SK-N-SH (cell line): ENCODE measurements around the gene EDA. TPM values are rescaled to one million over a fixed set of nuclear protein-coding genes. Genes with fewer than 3 reads are reported as not detected.

Experiments used
- CTCF ChIA-PET: fragments of 300-600, 350-600 bp; formaldehyde crosslinking; extraction: SDS; loops from one replicate; lab custom pipeline; 2021; lab: Yijun Ruan, JAX
- POLR2A ChIA-PET: fragments of 350-600 bp; sonication (Branson Sonifier 250); formaldehyde crosslinking; extraction: SDS; loops from one replicate; lab custom pipeline; 2020; ENCODE audit warnings: antibody characterized with exemption, inconsistent platforms; lab: Yijun Ruan, JAX
- DNase-seq: peaks from one replicate; pipeline ENCODE4 v3.0.0; 2012
- H2AFZ ChIP-seq: fragments of 200-600 bp; sonication (generic); 2 replicates; pipeline ENCODE4 v1.8.1; 2016; ENCODE audit warnings: antibody characterized with exemption, mild to moderate bottlenecking, low read depth
- H3F3A ChIP-seq: fragments of 200-600 bp; sonication (generic); replicated peaks from 2 replicates; pipeline ENCODE3; 2016; ENCODE audit warnings: antibody characterized with exemption, mild to moderate bottlenecking; ENCODE audit not compliant: insufficient read depth
- H3K27ac ChIP-seq, 2 experiments: fragments of 200-500 bp in 1 of 2; fragments of 200-600 bp in 1 of 2; sonication (Bioruptor generic) in 1 of 2; sonication (generic), shearing (Covaris generic) in 1 of 2; 2 replicates each; pipeline versions ENCODE4 v1.5.1 to v1.6.1; 2014 to 2016; ENCODE audit warnings: low read depth in 2 of 2, inconsistent platforms in 1 of 2, low read length in 1 of 2, mild to moderate bottlenecking in 1 of 2, mixed read lengths in 1 of 2
- H3K27me3 ChIP-seq: fragments of 200-600 bp; sonication (generic), shearing (Covaris generic); 2 replicates; pipeline ENCODE4 v1.6.1; 2016; ENCODE audit warnings: mixed run types; ENCODE audit not compliant: insufficient read depth
- H3K36me3 ChIP-seq, 2 experiments: fragments of 200-500 bp in 1 of 2; fragments of 200-600 bp in 1 of 2; sonication (Bioruptor generic) in 1 of 2; sonication (generic) in 1 of 2; replicated peaks in 1 of 2; 2 replicates each; pipeline versions ENCODE3 to v1.5.1; 2014 to 2016; ENCODE audit warnings: low read length in 1 of 2, mild to moderate bottlenecking in 1 of 2; ENCODE audit not compliant: insufficient read depth in 2 of 2, control insufficient read depth in 1 of 2
- H3K4me1 ChIP-seq, 2 experiments: fragments of 200-500 bp in 1 of 2; fragments of 200-600 bp in 1 of 2; sonication (Bioruptor generic) in 1 of 2; sonication (generic), shearing (Covaris generic) in 1 of 2; 2 replicates each; pipeline versions ENCODE4 v1.5.1 to v1.6.1; 2014 to 2016; ENCODE audit warnings: low read depth in 1 of 2, low read length in 1 of 2, mixed run types in 1 of 2; ENCODE audit not compliant: insufficient read depth in 2 of 2, control insufficient read depth in 1 of 2
- H3K4me2 ChIP-seq: fragments of 200-600 bp; sonication (generic), shearing (Covaris generic); 2 replicates; pipeline ENCODE4 v1.6.1; 2017; ENCODE audit warnings: mixed run types
- H3K4me3 ChIP-seq, 2 experiments: fragments of 200-500 bp in 1 of 2; fragments of 200-600 bp in 1 of 2; sonication (Bioruptor generic) in 1 of 2; sonication (generic), shearing (Covaris generic) in 1 of 2; 2 replicates each; pipeline versions ENCODE4 v1.5.1 to v1.8.1; 2014 to 2016; ENCODE audit warnings: low read depth in 2 of 2, inconsistent platforms in 1 of 2, low read length in 1 of 2, mild to moderate bottlenecking in 1 of 2, mixed read lengths in 1 of 2, moderate library complexity in 1 of 2
- H3K79me2 ChIP-seq: fragments of 200-600 bp; sonication (generic); 2 replicates; pipeline ENCODE4 v1.8.1; 2017; ENCODE audit warnings: mild to moderate bottlenecking; ENCODE audit not compliant: insufficient read depth
- H3K9ac ChIP-seq: fragments of 200-600 bp; sonication (generic); 2 replicates; pipeline ENCODE4 v1.6.1; 2017; ENCODE audit warnings: mixed run types
- H3K9me2 ChIP-seq: fragments of 200-600 bp; sonication (generic); 2 replicates; pipeline ENCODE4 v1.6.1; 2017; ENCODE audit warnings: mixed run types
- H3K9me3 ChIP-seq: fragments of 200-600 bp; sonication (generic); 2 replicates; pipeline ENCODE4 v1.6.1; 2017; ENCODE audit warnings: mixed run types, mild to moderate bottlenecking, moderate library complexity
- H4K20me1 ChIP-seq: fragments of 200-600 bp; sonication (generic); 2 replicates; pipeline ENCODE4 v1.6.1; 2017; ENCODE audit warnings: mild to moderate bottlenecking, mixed run types; ENCODE audit not compliant: insufficient read depth
- ELF1 ChIP-seq: IDR thresholded peaks from 2 replicates; pipeline ENCODE4 v1.4.0; 2012
- EZH2phosphoT487 ChIP-seq: fragments of 200-600 bp; sonication (generic); IDR thresholded peaks from 2 replicates; pipeline ENCODE4 v1.6.1; 2017; ENCODE audit warnings: low read depth, mixed run types, mild to moderate bottlenecking, antibody characterized with exemption, moderate library complexity, borderline replicate concordance
- FOXM1 ChIP-seq: IDR thresholded peaks from 2 replicates; pipeline ENCODE4 v1.4.0; 2012; ENCODE audit warnings: low read depth, mild to moderate bottlenecking
- GABPA ChIP-seq: IDR thresholded peaks from 2 replicates; pipeline ENCODE4 v1.4.0; 2012; ENCODE audit warnings: low read depth, mild to moderate bottlenecking
- MEF2A ChIP-seq: IDR thresholded peaks from 2 replicates; pipeline ENCODE4 v1.4.0; 2012; ENCODE audit warnings: low read depth, borderline replicate concordance
- NFIC ChIP-seq: IDR thresholded peaks from 2 replicates; pipeline ENCODE4 v1.4.0; 2012; ENCODE audit warnings: borderline replicate concordance
- NRF1 ChIP-seq: IDR thresholded peaks from 2 replicates; pipeline ENCODE4 v1.6.1; 2012; ENCODE audit warnings: low read depth, mild to moderate bottlenecking, low read length
- RCOR1 ChIP-seq: fragments of 150-350 bp; IDR thresholded peaks from 2 replicates; pipeline ENCODE4 v1.6.1; 2017; ENCODE audit warnings: antibody characterized with exemption, low read length
- SIN3A ChIP-seq: IDR thresholded peaks from 2 replicates; pipeline ENCODE4 v1.6.1; 2012; ENCODE audit warnings: low read depth, mild to moderate bottlenecking, low read length, moderate library complexity, borderline replicate concordance
- ZBTB33 ChIP-seq: IDR thresholded peaks from 2 replicates; pipeline ENCODE4 v1.4.0; 2012; ENCODE audit warnings: low read depth, borderline replicate concordance
- WGBS: methylation state at CpG from one replicate; pipeline ENCODE4 v1.1.6; 2017; ENCODE audit warnings: low lambda C conversion rate; 5-methylcytosine and 5-hydroxymethylcytosine counted together
- polyA plus RNA-seq, 3 experiments: library from polyadenylated mRNA; depleted of rRNA; stranded (reverse); fragments of >200 nt; gene quantifications; 2 replicates each; pipeline ENCODE4 v1.2.3, GENCODE V29; 2012
- TF ChIP-seq, protein P1 (sequence below): fragments of 200-600 bp; sonication (generic); IDR thresholded peaks from 2 replicates; pipeline ENCODE4 v1.6.1; 2017; ENCODE audit warnings: antibody characterized with exemption, mild to moderate bottlenecking, moderate library complexity
- TF ChIP-seq, protein P2 (sequence below): IDR thresholded peaks from 2 replicates; pipeline ENCODE4; 2012

EDA gene
- polyA plus RNA-seq, 1 of the 3 experiments (the other 2 are of a cell fraction), result 0.02 TPM

- Histone ChIP-seq H3K4me3 (no peak overlapping the region), H3K9me3 (no peaks in the 10 kb centered on the region), H3K9me2 (no peaks in the 10 kb centered on the region), H3K4me2 (no peak overlapping the region), H3K4me1 (no peaks in the 10 kb centered on the region), H3F3A (no peaks in the 10 kb centered on the region), H3K27me3 (no peaks in the 10 kb centered on the region; the same call in 1 of the 2 replicates), H4K20me1 (no peaks in the 10 kb centered on the region), H3K27ac (no peak overlapping the region), H3K36me3 (no peaks in the 10 kb centered on the region), H3K79me2 (no peaks in the 10 kb centered on the region), H2AFZ (no peak overlapping the region), H3K9ac (no peak overlapping the region)
- POLR2A ChIA-PET, result no interaction called here
- no peak for DNase-seq
- WGBS, result 35% methylated on average over 1 of the region's 1 CpG
- no peak for TF ChIP-seq RCOR1
- no peak for TF ChIP-seq MEF2A
- TF ChIP-seq ELF1, result no peak
- no peak for TF ChIP-seq ZBTB33
- TF ChIP-seq GABPA, result no peak
- TF ChIP-seq, protein P1, sequence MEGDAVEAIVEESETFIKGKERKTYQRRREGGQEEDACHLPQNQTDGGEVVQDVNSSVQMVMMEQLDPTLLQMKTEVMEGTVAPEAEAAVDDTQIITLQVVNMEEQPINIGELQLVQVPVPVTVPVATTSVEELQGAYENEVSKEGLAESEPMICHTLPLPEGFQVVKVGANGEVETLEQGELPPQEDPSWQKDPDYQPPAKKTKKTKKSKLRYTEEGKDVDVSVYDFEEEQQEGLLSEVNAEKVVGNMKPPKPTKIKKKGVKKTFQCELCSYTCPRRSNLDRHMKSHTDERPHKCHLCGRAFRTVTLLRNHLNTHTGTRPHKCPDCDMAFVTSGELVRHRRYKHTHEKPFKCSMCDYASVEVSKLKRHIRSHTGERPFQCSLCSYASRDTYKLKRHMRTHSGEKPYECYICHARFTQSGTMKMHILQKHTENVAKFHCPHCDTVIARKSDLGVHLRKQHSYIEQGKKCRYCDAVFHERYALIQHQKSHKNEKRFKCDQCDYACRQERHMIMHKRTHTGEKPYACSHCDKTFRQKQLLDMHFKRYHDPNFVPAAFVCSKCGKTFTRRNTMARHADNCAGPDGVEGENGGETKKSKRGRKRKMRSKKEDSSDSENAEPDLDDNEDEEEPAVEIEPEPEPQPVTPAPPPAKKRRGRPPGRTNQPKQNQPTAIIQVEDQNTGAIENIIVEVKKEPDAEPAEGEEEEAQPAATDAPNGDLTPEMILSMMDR, result no peak
- TF ChIP-seq FOXM1, result no peak
- no peak for TF ChIP-seq SIN3A
- CTCF ChIA-PET, result interaction anchor here (5.8 kb wide), 1 partner anchor 7 kb away, joined by 47 read pairs; no protein-coding TSS in a partner anchor
Observed at GRCh38 chrX:70038951-70039350, 423.0 kb downstream of the EDA start.

DNA sequence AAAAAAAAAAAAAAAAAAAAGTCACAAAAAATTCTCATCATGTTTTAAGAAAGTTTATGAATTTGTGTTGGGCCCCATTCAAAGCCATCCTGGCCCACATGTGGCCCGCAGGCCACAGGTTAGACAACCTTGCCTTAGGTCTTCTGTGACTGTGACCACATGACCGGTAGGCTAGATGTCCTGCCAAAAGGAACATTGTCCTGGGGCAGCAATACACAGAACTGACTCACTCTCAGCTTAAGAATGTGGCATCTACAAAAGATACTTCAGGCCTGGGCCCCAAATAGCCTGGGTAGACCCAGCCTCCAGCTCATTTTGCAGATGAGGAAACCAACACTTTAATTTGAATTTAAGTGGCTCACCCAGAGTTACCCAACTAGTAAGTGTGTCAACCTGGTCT is 423.8 kb downstream of the EDA start:
- ChIA-PET POLR2A (no interaction called here), CTCF (interaction anchor here (4.0 to 5.8 kb wide), 2 partner anchors 8 to 57 kb away, joined by 14 to 47 read pairs; no protein-coding TSS in a partner anchor)
- no peaks in the 10 kb centered on the region for H3K79me2 ChIP-seq
- H3K9me3 ChIP-seq, result no peaks in the 10 kb centered on the region
- TF ChIP-seq, protein P2, sequence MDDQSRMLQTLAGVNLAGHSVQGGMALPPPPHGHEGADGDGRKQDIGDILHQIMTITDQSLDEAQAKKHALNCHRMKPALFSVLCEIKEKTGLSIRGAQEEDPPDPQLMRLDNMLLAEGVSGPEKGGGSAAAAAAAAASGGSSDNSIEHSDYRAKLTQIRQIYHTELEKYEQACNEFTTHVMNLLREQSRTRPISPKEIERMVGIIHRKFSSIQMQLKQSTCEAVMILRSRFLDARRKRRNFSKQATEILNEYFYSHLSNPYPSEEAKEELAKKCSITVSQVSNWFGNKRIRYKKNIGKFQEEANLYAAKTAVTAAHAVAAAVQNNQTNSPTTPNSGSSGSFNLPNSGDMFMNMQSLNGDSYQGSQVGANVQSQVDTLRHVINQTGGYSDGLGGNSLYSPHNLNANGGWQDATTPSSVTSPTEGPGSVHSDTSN, result no peak
- TF ChIP-seq NRF1 (no peak), EZH2phosphoT487 (no peak), NFIC (no peak)
- peaks cover 2% of the 10 kb centered on the region for H3F3A ChIP-seq
- H3K4me1 ChIP-seq, result no peaks in the 10 kb centered on the region
- no peaks in the 10 kb centered on the region for H4K20me1 ChIP-seq
- no peaks in the 10 kb centered on the region; the same call in 1 of the 2 replicates for H3K27me3 ChIP-seq
- H3K9ac ChIP-seq, result no peak overlapping the region
- H3K9me2 ChIP-seq, result no peaks in the 10 kb centered on the region
- no peak for DNase-seq
- H3K4me3 ChIP-seq, result no peak overlapping the region
- 25% methylated on average over 2 of the region's 2 CpGs for WGBS
- H3K36me3 ChIP-seq, result no peaks in the 10 kb centered on the region
- H3K4me2 ChIP-seq, result no peak overlapping the region
- H3K27ac ChIP-seq, result no peak overlapping the region
- H2AFZ ChIP-seq, result no peak overlapping the region
